GM19463 (cell line): ENCODE data around the gene CCL16.

ENCODE experiments used
- ATAC-seq: cut with Tn5 transposase; IDR thresholded peaks from one replicate; pipeline ENCODE4 v1.9.1; 2021; ENCODE audit warnings: mild to moderate bottlenecking, moderate library complexity; ENCODE audit not compliant: unreplicated experiment

Gene CCL16

GRCh38 chr17:35988164-35988563, 6.9 kb upstream of the CCL16 start:
- ATAC-seq = no peak

GRCh38 chr17:35986643-35987042, 5.3 kb upstream of the CCL16 start, which contains the start of gene CCL14:
TSS of gene CCL14 (minus strand) at chr17:35986729. CDS start at chr17:35986649, 80 bp downstream.
- ATAC-seq = no peak

GRCh38 chr17:35984140-35984539, 2.8 kb upstream of the CCL16 start:
- no peak for ATAC-seq

GRCh38 chr17:35982409-35983191, 1.3 kb upstream of the CCL16 start:
- ATAC-seq = no peak

GRCh38 chr17:35981908-35982330, 622 bp upstream of the CCL16 start:
- ATAC-seq = no peak

- ATAC-seq = no peak
Observed at GRCh38 chr17:35978346-35978745, 3.0 kb downstream of the CCL16 start.

GRCh38 chr17:35977509-35977908, 3.8 kb downstream of the CCL16 start:
- no peak for ATAC-seq

- no peak for ATAC-seq
Observed at GRCh38 chr17:35973333-35974260, 7.7 kb downstream of the CCL16 start.

- ATAC-seq = no peak
Observed at GRCh38 chr17:35972945-35973332, 8.4 kb downstream of the CCL16 start.

GRCh38 chr17:35972535-35972934, 8.8 kb downstream of the CCL16 start:
- no peak for ATAC-seq

- ATAC-seq = no peak
Observed at GRCh38 chr17:35972066-35972465, 9.2 kb downstream of the CCL16 start.

GRCh38 chr17:35969558-35970380, 11.5 kb downstream of the CCL16 start:
- no peak for ATAC-seq

- ATAC-seq = no peak
Observed at GRCh38 chr17:35968520-35969054, 12.7 kb downstream of the CCL16 start.

- no peak for ATAC-seq
Observed at GRCh38 chr17:35965272-35965671, 16.0 kb downstream of the CCL16 start.

- no peak for ATAC-seq
Observed at GRCh38 chr17:35963663-35964062, 17.6 kb downstream of the CCL16 start.

GRCh38 chr17:35953720-35954119, 27.6 kb downstream of the CCL16 start:
- no peak for ATAC-seq

GRCh38 chr17:35949401-35949800, 31.9 kb downstream of the CCL16 start:
- ATAC-seq = no peak

- ATAC-seq = no peak
Observed at GRCh38 chr17:35948092-35948491, 33.2 kb downstream of the CCL16 start.

GRCh38 chr17:35947156-35947585, 34.1 kb downstream of the CCL16 start:
- no peak for ATAC-seq

- ATAC-seq = no peak
Observed at GRCh38 chr17:35944151-35944550, 37.1 kb downstream of the CCL16 start.

GRCh38 chr17:35943537-35943936, 37.8 kb downstream of the CCL16 start, which contains the start of gene LYZL6:
TSS of gene LYZL6 (minus strand) at chr17:35943713. CDS start at chr17:35939356, 4,357 bp downstream.
- ATAC-seq = no peak
